K562 (cell line): ENCODE data around the gene FAM151A.

Experiments
- MTF1 ChIP-seq: fragments of 250-450 bp; sonication (Bioruptor Pico); IDR thresholded peaks from 2 replicates; pipeline ENCODE4 v1.9.0; 2021; ENCODE audit warnings: moderate library complexity, mild to moderate bottlenecking, inconsistent platforms, borderline replicate concordance
- TEAD4 ChIP-seq, 2 experiments: sonication (generic) in 1 of 2; formaldehyde crosslinking in 1 of 2; IDR thresholded peaks; 2 replicates each; pipeline versions ENCODE4 v1.6.1 to v1.8.0; 2012 to 2022; ENCODE audit warnings: borderline replicate concordance in 1 of 2, inconsistent platforms in 1 of 2, low read length in 1 of 2, mild to moderate bottlenecking in 1 of 2, missing genetic modification reagents in 1 of 2
- U2AF1 ChIP-seq: fragments of 200-400 bp; formaldehyde crosslinking; optimal IDR thresholded peaks from 2 replicates; pipeline ENCODE3; 2017; ENCODE audit warnings: mild to moderate bottlenecking, low read depth, low read length, moderate library complexity
- TF ChIP-seq, protein P1 (sequence below), 3 experiments: IDR thresholded peaks in 2 of 3; conservative IDR thresholded peaks in 1 of 3; 2 replicates each; pipeline ENCODE4 v1.5.1; 2011 to 2012; ENCODE audit warnings: low read length in 3 of 3, mild to moderate bottlenecking in 3 of 3, control low read depth in 2 of 3, improper control_type of control experiment in 1 of 3, inconsistent platforms in 1 of 3, low read depth in 1 of 3, mixed read lengths in 1 of 3, moderate library complexity in 1 of 3; ENCODE audit not compliant: insufficient read depth in 2 of 3

DNA sequence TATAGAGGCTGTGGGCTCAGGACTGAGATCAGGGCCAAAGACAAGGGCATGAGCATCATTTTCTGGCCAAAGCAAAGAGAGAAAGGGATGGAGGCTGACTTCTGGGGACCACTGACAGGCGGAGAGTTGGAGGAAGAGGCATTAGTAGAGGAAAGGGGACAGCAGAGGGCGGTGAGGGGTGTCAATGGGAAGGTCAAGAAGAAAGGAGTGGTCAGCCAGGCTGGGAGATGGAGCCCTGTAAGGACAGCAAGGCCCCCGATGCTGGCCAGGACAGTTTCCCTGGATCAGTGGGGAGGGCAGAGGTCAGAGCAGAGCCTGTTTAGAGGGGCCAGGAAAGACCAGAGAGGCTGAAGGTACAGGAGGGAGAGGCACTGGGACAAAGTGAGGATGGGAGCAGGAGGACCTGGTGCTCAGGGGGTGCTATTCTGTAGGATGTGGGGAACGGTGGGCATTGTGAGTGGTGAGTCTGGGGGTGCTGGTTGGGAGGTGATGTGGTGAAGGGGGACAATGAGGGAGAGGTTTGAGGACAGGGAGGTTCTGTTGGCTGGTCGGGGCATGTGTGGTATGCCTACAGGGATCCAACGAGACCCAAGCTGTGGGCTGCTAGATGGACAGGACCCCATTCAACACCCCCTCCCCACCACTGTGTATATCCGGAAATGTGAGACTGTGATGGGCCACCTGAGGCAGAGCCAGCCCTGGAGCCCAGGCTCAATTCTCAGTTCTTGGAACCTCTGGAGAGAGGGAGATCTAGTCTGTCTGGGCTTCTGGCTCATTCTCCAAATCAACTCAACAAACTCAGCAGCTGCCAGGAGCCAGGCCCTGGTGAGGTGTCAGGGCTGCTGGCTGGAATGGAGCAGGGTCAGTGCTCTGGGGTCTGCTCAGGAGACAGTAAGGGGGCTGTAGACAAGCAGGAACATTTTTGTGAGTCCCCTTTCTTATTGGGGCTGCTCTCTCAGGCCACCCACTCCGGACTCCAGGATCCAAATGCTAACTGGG, 1.4 kb upstream of the FAM151A start:
- TF ChIP-seq U2AF1 (no peak), MTF1 (CRISPR knock-in tag) (no peak), TEAD4 (IDR thresholded peaks at IDR 0.05; ENCODE audit: low read length) (no peak), TEAD4 (CRISPR knock-in tag; IDR thresholded peaks at IDR 0.05; ENCODE audit: borderline replicate concordance) (no peak)
- TF ChIP-seq, protein P1, sequence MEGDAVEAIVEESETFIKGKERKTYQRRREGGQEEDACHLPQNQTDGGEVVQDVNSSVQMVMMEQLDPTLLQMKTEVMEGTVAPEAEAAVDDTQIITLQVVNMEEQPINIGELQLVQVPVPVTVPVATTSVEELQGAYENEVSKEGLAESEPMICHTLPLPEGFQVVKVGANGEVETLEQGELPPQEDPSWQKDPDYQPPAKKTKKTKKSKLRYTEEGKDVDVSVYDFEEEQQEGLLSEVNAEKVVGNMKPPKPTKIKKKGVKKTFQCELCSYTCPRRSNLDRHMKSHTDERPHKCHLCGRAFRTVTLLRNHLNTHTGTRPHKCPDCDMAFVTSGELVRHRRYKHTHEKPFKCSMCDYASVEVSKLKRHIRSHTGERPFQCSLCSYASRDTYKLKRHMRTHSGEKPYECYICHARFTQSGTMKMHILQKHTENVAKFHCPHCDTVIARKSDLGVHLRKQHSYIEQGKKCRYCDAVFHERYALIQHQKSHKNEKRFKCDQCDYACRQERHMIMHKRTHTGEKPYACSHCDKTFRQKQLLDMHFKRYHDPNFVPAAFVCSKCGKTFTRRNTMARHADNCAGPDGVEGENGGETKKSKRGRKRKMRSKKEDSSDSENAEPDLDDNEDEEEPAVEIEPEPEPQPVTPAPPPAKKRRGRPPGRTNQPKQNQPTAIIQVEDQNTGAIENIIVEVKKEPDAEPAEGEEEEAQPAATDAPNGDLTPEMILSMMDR (IDR thresholded peaks at IDR 0.05 in 2 of 3, conservative IDR thresholded peaks at IDR 0.05 in 1 of 3; ENCODE audit: insufficient read depth in 2 of 3, low read depth in 1 of 3, low read length in 3 of 3) = no peak
